HG03575 (cell line): ENCODE results near the gene CSH2.
A peak's percentile ranks its signal among the peaks of the same experiment; 100 is the strongest.

Experiments used
- ATAC-seq: cut with Tn5 transposase; IDR thresholded peaks from one replicate; pipeline ENCODE4 v1.9.1; 2021; ENCODE audit not compliant: unreplicated experiment, insufficient number of reproducible peaks, low FRiP score; ENCODE audit errors: extremely low read depth

CSH2 gene

GRCh38 chr17:63840591-63841349, 32.7 kb downstream of the CSH2 start:
- ATAC-seq, result no peak

DNA sequence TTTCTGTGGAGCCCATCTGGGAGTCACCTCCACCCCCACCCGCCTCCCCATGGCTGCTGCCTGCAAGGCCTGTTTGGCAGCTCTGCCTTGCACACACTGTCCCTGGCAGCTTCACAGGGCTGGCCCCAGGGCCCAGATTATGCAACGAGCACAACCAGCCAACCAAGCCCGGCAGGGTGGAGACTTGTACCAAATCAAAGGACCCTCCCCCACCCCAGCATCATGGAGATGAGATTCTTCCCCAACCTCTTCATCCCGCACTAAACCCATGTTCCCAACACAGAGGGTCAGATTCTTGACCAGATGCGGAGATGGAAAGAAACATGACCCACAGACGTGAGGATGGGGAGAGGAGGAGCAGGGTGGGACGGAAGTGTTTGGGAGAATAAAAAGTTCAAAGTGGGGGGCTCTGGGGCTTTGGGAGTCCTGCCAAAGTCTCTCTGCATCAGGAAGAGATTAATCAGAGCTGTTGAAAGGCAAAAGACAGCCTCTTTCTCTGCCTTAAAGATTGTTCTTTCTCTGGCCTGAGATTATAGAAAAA, 34.8 kb downstream of the CSH2 start:
- no peak for ATAC-seq

DNA sequence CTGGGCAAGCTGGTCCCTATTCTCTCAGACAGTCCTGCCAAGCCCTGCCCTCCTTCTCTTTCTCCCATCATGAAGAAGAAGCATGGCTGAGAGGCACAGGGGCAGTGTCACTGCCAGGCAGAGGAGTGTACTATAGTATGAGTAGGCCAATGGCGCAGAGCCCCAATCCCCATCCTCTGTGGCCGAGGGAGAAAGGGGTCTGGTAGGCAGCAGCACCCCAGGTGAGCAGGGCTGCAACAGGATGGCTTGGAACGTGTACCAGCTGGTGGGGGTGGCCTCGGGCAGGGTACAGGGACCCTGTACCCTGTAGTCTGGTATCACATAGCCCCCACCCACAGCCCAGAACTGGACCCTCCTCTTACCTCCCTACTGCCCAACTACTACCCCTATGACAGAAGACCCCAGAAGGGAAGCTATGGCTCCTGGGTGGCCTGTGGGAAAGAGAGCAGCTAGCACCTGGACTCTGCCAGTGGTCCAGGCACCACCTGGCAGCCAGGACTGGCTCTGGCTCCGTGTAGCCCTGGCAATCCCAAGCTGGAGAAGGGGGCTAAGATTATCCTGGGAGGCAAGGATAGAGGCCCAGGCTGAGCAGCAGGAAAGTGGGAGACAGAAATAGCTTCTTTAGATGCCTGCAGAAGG, 35.4 kb downstream of the CSH2 start:
- no peak for ATAC-seq

- ATAC-seq, result no peak
Observed at GRCh38 chr17:63837480-63837879, 36.0 kb downstream of the CSH2 start.

GRCh38 chr17:63836811-63837210, 36.7 kb downstream of the CSH2 start:
- no peak for ATAC-seq

DNA sequence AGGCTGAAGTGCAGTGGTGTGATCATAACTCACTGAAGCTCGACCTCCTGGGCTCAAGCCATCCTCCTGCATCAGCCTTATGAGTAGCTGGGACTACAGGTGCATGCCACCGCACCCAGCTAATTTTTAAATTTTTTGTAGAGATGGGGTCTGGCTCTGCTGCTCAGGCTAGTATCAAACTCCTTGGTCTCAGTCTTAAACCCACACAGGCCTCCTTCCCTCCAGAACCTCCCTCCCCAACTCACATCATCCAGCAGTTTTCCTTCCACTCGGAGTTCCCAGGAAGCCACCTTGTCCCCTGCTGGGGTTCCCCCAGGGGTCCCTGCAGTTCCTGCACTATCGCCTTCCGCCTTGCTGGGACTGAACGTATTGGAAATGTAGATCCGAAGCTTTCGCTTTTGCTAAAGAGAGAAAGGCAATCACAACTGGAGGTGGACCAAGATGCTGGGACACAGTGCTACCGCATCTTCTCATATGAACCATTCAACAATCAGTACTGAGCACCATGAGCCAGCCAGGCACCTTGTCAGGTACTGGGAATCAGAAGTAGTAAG, 38.2 kb downstream of the CSH2 start:
- no peak for ATAC-seq

DNA sequence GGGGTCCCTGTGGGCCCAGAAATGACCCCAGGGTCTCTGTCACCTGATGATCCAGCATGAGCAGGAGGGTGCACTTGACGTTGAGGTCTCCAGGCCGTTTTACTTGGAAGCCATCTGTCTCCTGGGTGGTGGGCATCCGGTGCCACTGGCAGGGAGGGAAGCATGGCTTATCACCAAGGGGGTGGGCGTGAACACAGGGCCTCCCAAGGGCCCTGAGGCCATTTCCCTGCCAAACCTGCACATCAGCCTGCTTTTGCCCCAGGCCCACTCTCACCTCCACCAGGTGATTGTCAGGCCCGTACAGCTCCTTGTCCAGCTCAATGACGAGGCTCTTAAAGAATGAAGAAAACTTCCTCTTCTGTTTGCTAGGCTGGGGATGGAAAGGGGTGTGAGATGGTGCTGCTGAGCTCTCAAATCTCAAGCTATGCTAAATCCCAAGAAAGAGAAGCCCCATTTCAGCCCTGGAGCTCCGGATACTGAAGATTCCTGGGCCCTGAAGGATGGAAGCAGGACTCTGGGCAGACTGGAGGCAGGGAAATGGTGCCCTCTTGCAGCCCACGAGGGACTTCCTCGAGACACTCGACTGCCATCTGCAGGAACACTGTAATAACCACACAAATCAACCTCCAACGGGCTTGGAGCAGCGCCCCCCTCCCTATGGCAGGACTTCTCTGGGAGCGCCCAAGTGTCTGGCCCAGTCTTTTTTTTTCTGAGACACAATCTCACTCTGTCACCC, 38.9 kb downstream of the CSH2 start:
- no peak for ATAC-seq

GRCh38 chr17:63833741-63834373, 39.6 kb downstream of the CSH2 start:
- ATAC-seq, result no peak

DNA sequence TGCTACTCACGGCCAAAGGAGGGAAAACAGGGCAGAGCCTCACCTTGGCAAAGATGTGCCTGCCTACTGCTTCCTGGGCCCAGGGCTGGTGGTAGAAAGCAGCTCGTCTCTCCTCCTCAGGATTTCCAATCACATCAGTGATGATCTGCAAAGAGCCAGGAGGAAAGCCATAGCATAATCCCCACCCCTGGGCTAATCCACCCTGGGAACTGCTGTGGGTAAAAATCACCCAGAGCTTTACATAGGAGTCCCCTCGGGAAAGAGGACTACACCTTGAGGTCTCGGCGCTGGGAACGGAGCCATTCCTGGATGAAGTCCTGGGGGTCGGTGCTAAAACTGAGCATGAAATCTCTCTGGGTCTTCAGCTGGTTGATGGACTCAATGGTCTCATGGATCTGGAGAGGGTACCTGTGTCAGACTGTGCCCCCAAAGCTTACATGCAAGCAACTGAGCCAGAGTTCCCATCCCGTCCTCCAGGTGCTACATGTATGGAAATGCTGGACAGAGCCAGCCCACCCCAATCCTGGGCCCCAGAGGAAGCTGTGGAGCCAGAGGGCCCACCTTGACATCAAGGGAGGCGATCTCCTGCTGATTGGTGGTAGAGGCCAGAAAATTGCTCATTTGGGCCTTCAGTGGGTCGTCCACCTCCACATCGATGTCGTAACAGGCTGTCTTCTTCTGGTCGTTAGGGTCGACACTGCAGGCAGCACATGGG, 40.3 kb downstream of the CSH2 start:
- no peak for ATAC-seq

GRCh38 chr17:63832455-63832854, 41.0 kb downstream of the CSH2 start:
- no peak for ATAC-seq

- ATAC-seq, result no peak
Observed at GRCh38 chr17:63832014-63832413, 41.5 kb downstream of the CSH2 start.

GRCh38 chr17:63831505-63831904, 42.0 kb downstream of the CSH2 start:
- no peak for ATAC-seq

DNA sequence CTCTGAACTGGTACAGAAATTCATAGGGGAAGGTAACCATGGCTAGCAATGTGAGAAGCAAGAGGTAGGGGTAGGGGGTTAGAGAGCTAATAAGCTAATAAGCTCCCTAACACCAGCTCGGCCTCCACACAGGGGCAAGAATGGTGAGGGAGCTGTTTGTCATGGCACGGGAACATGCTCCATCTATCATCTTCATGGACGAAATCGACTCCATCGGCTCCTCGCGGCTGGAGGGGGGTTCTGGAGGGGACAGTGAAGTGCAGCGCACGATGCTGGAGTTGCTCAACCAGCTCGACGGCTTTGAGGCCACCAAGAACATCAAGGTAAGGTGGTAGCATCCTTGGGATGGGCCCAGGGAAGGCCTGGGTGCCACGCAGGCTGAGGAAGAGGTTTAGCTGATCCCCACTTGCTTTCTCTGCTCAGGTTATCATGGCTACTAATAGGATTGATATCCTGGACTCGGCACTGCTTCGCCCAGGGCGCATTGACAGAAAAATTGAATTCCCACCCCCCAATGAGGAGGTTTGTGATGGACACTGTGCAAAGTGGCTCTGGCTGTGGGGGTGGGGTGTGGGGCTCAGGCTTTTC, 42.5 kb downstream of the CSH2 start:
- ATAC-seq, result no peak

GRCh38 chr17:63830278-63830677, 43.2 kb downstream of the CSH2 start:
- no peak for ATAC-seq

DNA sequence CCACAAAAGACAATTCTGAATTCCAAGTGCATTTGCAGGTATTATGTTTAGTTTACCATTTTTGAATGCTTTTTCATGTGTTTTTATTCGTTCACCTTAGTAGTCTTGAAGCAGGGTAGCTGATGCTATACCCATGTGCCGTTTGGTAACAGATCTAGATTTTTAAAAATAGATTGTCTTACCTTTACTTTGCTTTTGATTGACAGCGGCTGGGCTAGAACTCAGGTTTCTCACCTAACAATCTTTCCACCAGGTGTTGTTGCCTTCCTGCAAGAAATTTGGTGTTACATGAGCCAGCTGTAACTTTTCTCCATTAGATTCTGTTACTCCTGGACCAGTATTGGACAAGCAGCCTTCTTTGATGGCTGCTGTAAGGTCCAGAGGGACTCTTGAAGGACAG, 44.5 kb downstream of the CSH2 start:
- ATAC-seq, result no peak

DNA sequence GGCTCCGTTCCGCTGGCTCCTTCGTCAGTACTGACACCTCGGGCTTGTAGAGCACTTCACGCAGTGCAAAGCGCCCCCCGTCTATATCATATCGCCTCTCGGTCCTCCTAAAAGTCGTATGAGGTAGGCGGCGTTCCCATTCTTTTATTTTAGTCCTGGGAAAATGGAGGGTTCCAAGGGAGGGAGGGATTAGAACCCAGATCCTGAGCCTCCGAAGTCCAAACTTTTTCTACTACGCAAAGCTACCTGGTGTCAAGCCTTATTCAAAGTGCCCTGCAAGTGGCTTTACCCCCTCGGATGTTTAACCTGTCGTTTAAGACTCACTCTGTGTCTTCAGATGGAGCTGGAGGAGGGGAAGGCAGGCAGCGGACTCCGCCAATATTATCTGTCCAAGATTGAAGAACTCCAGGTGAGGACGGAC, 45.7 kb downstream of the CSH2 start:
- no peak for ATAC-seq

DNA sequence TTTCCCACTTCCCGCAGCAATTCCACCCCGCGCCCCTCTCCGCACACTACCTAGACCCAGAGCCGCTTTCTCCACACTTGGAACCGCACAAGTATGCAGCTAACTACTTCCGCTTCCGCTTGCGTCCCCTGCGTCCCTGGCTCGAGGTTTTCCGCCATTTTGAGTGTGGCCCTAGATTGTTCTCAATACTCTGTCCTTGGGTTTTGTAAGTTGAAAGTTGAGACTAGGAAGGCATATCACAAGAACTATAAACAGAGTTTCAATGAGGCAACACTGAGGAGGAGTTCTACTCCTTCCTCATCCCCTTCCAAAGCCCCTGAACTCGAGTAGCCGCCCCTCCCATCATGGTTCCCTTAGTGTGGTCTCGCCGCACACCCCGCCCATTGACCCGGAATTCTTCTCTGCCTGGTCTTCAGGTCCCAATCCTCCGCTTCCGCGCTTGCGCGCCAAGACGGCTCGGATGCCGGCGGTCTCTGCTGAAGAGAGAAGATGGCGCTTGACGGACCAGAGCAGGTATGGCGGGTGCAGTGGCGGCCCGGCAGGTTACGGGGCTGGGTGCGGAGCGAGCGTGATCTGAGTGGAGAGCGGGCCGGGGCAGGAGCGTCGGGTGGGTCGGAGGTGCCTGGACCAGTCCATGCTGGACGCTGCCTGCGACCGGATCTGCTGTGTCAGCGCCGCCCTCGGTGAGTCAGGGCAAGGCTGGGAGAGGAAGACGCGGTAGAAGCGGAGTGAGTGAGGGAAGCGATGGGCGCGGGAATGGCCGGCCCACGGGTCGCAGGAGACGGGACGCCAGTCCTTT, 46.3 kb downstream of the CSH2 start, which contains the start of the genes FTSJ3 and PSMC5:
Gene FTSJ3, minus strand, starts transcription at position 662 of the 799 bp plus-strand sequence. CDS start 761 bp downstream, outside the sequence.
Gene PSMC5, plus strand, starts transcription at position 430 of the 799 bp plus-strand sequence. Its CDS starts 60 bp downstream, at position 490.
- peak; percentile 39 for ATAC-seq
